ENCODE data around the gene SYT14.

DNA sequence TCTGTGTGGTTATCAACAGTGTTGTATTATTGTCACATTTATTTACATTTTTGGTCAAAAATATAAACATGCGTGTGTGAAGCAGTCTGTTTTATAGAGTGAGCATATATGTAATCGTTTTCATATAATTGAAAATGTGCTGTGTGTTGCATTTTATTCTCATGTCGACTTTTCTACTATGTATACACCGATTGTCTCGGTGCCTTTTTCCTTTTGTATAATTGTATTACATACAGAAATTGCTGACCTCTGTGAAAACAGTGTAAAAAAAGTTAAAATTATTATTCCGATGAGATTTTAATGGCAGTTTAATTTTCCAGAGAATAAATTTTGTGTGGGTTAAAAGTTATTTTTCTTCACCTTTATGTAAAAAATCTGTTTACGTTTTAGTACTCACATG is 232.2 kb downstream of the SYT14 start:
- TF ChIP-seq MAX (IDR thresholded peaks at IDR 0.05) (no peak), EP300 (IDR thresholded peaks at IDR 0.05; ENCODE audit: borderline replicate concordance) (no peak), FOXM1 (IDR thresholded peaks at IDR 0.05; ENCODE audit: borderline replicate concordance, low read depth) (no peak), REST (IDR thresholded peaks at IDR 0.05; ENCODE audit: low read depth) (no peak), CREB1 (IDR thresholded peaks at IDR 0.05; ENCODE audit: low read depth) (no peak), TAF1 (IDR thresholded peaks at IDR 0.05; ENCODE audit: low read depth) (no peak), NFIC (IDR thresholded peaks at IDR 0.05) (no peak), USF1 (IDR thresholded peaks at IDR 0.05) (no peak)

Data from Ishikawa (cell line).